H1 (cell line): ENCODE data around the gene NRSN2. TPM values are rescaled to one million over a fixed set of nuclear protein-coding genes. Genes with fewer than 3 reads are reported as not detected.

ENCODE experiments used
- CTCF ChIA-PET: fragments of 300-600 bp; sonication (Branson Sonifier 250); formaldehyde crosslinking; loops from one replicate; lab custom pipeline; 2021; ENCODE audit not compliant: partially characterized antibody; lab: Charles Lee
- POLR2A ChIA-PET: fragments of 300-600 bp; sonication (Branson Sonifier 250); formaldehyde crosslinking; loops from one replicate; lab custom pipeline; 2021; ENCODE audit warnings: inconsistent platforms; ENCODE audit not compliant: partially characterized antibody; lab: Charles Lee
- DNase-seq, 2 experiments: peaks; one replicate each; pipeline versions ENCODE4 v3.0.0 to v3.0.0-alpha.2; 2010 to 2022; ENCODE audit warnings: low spot score in 2 of 2, low read depth in 1 of 2, mixed read lengths in 1 of 2
- FAIRE-seq: peaks from 2 replicates; lab custom pipeline; 2011; peaks lifted over from hg19 to GRCh38; lab: Jason Lieb, UNC
- H2AFZ ChIP-seq: 2 replicates; pipeline ENCODE4 v1.8.1; 2012; ENCODE audit warnings: low read length, inconsistent platforms
- H2AK5ac ChIP-seq: 2 replicates; pipeline ENCODE4 v1.6.1; 2013; ENCODE audit warnings: low read depth, low read length
- H2BK120ac ChIP-seq: replicated peaks from 2 replicates; pipeline ENCODE3; 2013; ENCODE audit warnings: low read depth, low read length, inconsistent platforms
- H2BK12ac ChIP-seq: 2 replicates; pipeline ENCODE4 v1.6.1; 2013; ENCODE audit warnings: low read depth, low read length
- H2BK15ac ChIP-seq: 2 replicates; pipeline ENCODE4 v1.6.1; 2013; ENCODE audit warnings: low read length
- H2BK20ac ChIP-seq: 2 replicates; pipeline ENCODE4 v1.6.1; 2013; ENCODE audit warnings: low read length
- H2BK5ac ChIP-seq: 2 replicates; pipeline ENCODE4 v1.6.1; 2013; ENCODE audit warnings: low read depth, low read length
- H3K14ac ChIP-seq: 2 replicates; pipeline ENCODE4 v1.6.1; 2013; ENCODE audit warnings: inconsistent platforms; ENCODE audit not compliant: insufficient read length
- H3K18ac ChIP-seq: 2 replicates; pipeline ENCODE4 v1.6.1; 2013; ENCODE audit warnings: low read length; ENCODE audit errors: extremely low read depth
- H3K23ac ChIP-seq: 2 replicates; pipeline ENCODE4 v1.6.1; 2013; ENCODE audit warnings: inconsistent platforms; ENCODE audit not compliant: insufficient read length
- H3K23me2 ChIP-seq: 2 replicates; pipeline ENCODE4 v1.6.1; 2013; ENCODE audit warnings: low read depth, low read length
- H3K27ac ChIP-seq: 2 replicates; pipeline ENCODE4 v1.6.1; 2011; ENCODE audit warnings: low read depth, low read length, inconsistent platforms
- H3K27me3 ChIP-seq, 4 experiments: replicated peaks in 1 of 4; 1 replicate in 1 of 4; 2 replicates in 3 of 4; pipeline versions ENCODE4 v1.6.1 to v1.8.1; 2011 to 2013; ENCODE audit warnings: low read length in 3 of 4, mild to moderate bottlenecking in 3 of 4, inconsistent platforms in 2 of 4, mixed read lengths in 2 of 4, moderate library complexity in 1 of 4; ENCODE audit not compliant: control insufficient read depth in 3 of 4, insufficient read depth in 3 of 4; ENCODE audit errors: extremely low read depth in 1 of 4
- H3K36me3 ChIP-seq, 4 experiments: 2 replicates each; pipeline versions ENCODE4 v1.6.1 to v1.8.1; 2011 to 2013; ENCODE audit warnings: mild to moderate bottlenecking in 4 of 4, low read length in 3 of 4, moderate library complexity in 2 of 4, control low read depth in 1 of 4, inconsistent platforms in 1 of 4; ENCODE audit not compliant: insufficient read depth in 4 of 4, control insufficient read depth in 2 of 4
- H3K4ac ChIP-seq: replicated peaks from 2 replicates; pipeline ENCODE3; 2013; ENCODE audit warnings: low read length, low read depth, mixed read lengths, inconsistent platforms; ENCODE audit not compliant: insufficient read length
- H3K4me1 ChIP-seq, 4 experiments: replicated peaks in 1 of 4; 1 replicate in 1 of 4; 2 replicates in 3 of 4; pipeline versions ENCODE4 v1.6.1 to v1.8.1; 2011 to 2013; ENCODE audit warnings: low read length in 3 of 4, inconsistent platforms in 2 of 4, mixed read lengths in 1 of 4; ENCODE audit not compliant: insufficient read depth in 4 of 4, control insufficient read depth in 3 of 4
- H3K4me2 ChIP-seq, 2 experiments: 2 replicates each; pipeline versions ENCODE4 v1.6.1 to v1.8.1; 2011 to 2013; ENCODE audit warnings: low read depth in 2 of 2, low read length in 2 of 2, control low read depth in 1 of 2, inconsistent platforms in 1 of 2, mild to moderate bottlenecking in 1 of 2; ENCODE audit not compliant: insufficient read depth in 1 of 2
- H3K4me3 ChIP-seq, 4 experiments: fragments of 200-600, 300-600 bp in 1 of 4; sonication (generic), shearing (Covaris generic), sonication (Bioruptor Twin) in 1 of 4; 2 replicates each; pipeline versions ENCODE4 v1.5.1 to v1.8.1; 2011 to 2016; ENCODE audit warnings: low read length in 4 of 4, low read depth in 3 of 4, control low read depth in 2 of 4, inconsistent platforms in 2 of 4, mild to moderate bottlenecking in 2 of 4, mixed read lengths in 1 of 4, moderate library complexity in 1 of 4; ENCODE audit not compliant: insufficient read depth in 2 of 4; ENCODE audit errors: extremely low read depth in 1 of 4
- H3K56ac ChIP-seq: replicated peaks from 2 replicates; pipeline ENCODE3; 2013; ENCODE audit warnings: low read depth, mild to moderate bottlenecking, mixed read lengths, low read length, inconsistent platforms; ENCODE audit not compliant: insufficient read length
- H3K79me1 ChIP-seq: 2 replicates; pipeline ENCODE4 v1.6.1; 2013; ENCODE audit warnings: low read depth, low read length, control low read depth
- H3K79me2 ChIP-seq, 2 experiments: 2 replicates each; pipeline versions ENCODE4 v1.6.1 to v1.8.1; 2012 to 2013; ENCODE audit warnings: low read length in 2 of 2, mild to moderate bottlenecking in 2 of 2, inconsistent platforms in 1 of 2; ENCODE audit not compliant: insufficient read depth in 2 of 2, control insufficient read depth in 1 of 2
- H3K9ac ChIP-seq, 4 experiments: replicated peaks in 1 of 4; 1 replicate in 1 of 4; 2 replicates in 3 of 4; pipeline versions ENCODE4 v1.6.1 to v1.8.1; 2011 to 2013; ENCODE audit warnings: low read depth in 3 of 4, low read length in 3 of 4, control low read depth in 2 of 4, mild to moderate bottlenecking in 2 of 4, moderate library complexity in 2 of 4, inconsistent platforms in 1 of 4; ENCODE audit errors: extremely low read depth in 1 of 4
- H3K9me3 ChIP-seq, 2 experiments: 2 replicates each; pipeline versions ENCODE4 v1.6.1 to v1.8.1; 2012 to 2013; ENCODE audit warnings: mild to moderate bottlenecking in 2 of 2, moderate library complexity in 2 of 2, control low read depth in 1 of 2, inconsistent platforms in 1 of 2, low read depth in 1 of 2, low read length in 1 of 2, mixed read lengths in 1 of 2; ENCODE audit not compliant: insufficient read depth in 2 of 2
- H4K20me1 ChIP-seq, 2 experiments: replicated peaks in 1 of 2; 2 replicates each; pipeline versions ENCODE3 to v1.8.1; 2011 to 2013; ENCODE audit warnings: inconsistent platforms in 2 of 2, low read length in 2 of 2, mild to moderate bottlenecking in 1 of 2; ENCODE audit not compliant: insufficient read depth in 2 of 2, control insufficient read depth in 1 of 2
- H4K5ac ChIP-seq: 2 replicates; pipeline ENCODE4 v1.6.1; 2013; ENCODE audit warnings: low read length, low read depth, mixed read lengths, inconsistent platforms; ENCODE audit not compliant: insufficient read length
- H4K8ac ChIP-seq: 2 replicates; pipeline ENCODE4 v1.8.0; 2013; ENCODE audit warnings: mild to moderate bottlenecking, moderate library complexity, low read length, inconsistent platforms; ENCODE audit not compliant: insufficient read depth; ENCODE audit errors: extremely low read depth
- H4K91ac ChIP-seq: replicated peaks from 2 replicates; pipeline ENCODE3; 2013; ENCODE audit warnings: low read length, mixed read lengths, inconsistent platforms; ENCODE audit not compliant: insufficient read length
- ATF2 ChIP-seq: IDR thresholded peaks from 2 replicates; pipeline ENCODE4 v1.6.1; 2012; ENCODE audit warnings: low read length, inconsistent platforms
- BACH1 ChIP-seq: IDR thresholded peaks from 2 replicates; pipeline ENCODE4 v1.6.1; 2012; ENCODE audit warnings: low read length, improper control_type of control experiment
- CBX5 ChIP-seq: fragments of 300-800, 300-1000 bp; sonication (generic); IDR thresholded peaks from 2 replicates; pipeline ENCODE4 v1.7.1; 2016; ENCODE audit warnings: antibody characterized with exemption, low read length, low read depth
- CHD2 ChIP-seq: IDR thresholded peaks from 2 replicates; pipeline ENCODE4 v1.6.1; 2012; ENCODE audit warnings: low read length, improper control_type of control experiment
- CTBP2 ChIP-seq: IDR thresholded peaks from 2 replicates; pipeline ENCODE4 v1.7.0; 2011; ENCODE audit warnings: borderline replicate concordance, mild to moderate bottlenecking, moderate library complexity, mixed read lengths, low read length; ENCODE audit not compliant: insufficient read depth, insufficient read length
- GABPA ChIP-seq: IDR thresholded peaks from 2 replicates; pipeline ENCODE4 v1.6.1; 2011; ENCODE audit warnings: mild to moderate bottlenecking, low read length, moderate library complexity, borderline replicate concordance; ENCODE audit not compliant: insufficient read depth
- HDAC2 ChIP-seq, 2 experiments: fragments of 300-600 bp in 1 of 2; sonication (generic) in 1 of 2; IDR thresholded peaks; 2 replicates each; pipeline ENCODE4 v1.6.1; 2011 to 2012; ENCODE audit warnings: low read depth in 2 of 2, low read length in 2 of 2, mild to moderate bottlenecking in 2 of 2, moderate library complexity in 2 of 2, borderline replicate concordance in 1 of 2, inconsistent platforms in 1 of 2
- POLR2AphosphoS5 ChIP-seq: IDR thresholded peaks from 2 replicates; pipeline ENCODE4 v1.6.1; 2011; ENCODE audit warnings: low read depth, low read length
- RAD21 ChIP-seq, 2 experiments: IDR thresholded peaks in 1 of 2; conservative IDR thresholded peaks in 1 of 2; 2 replicates each; pipeline ENCODE4 v1.6.1; 2011; ENCODE audit warnings: low read depth in 2 of 2, low read length in 2 of 2, improper control_type of control experiment in 1 of 2, inconsistent platforms in 1 of 2, mild to moderate bottlenecking in 1 of 2, moderate library complexity in 1 of 2
- RBBP5 ChIP-seq: IDR thresholded peaks from 2 replicates; pipeline ENCODE4 v1.7.1; 2012; ENCODE audit warnings: low read depth, mild to moderate bottlenecking, inconsistent platforms, low read length, moderate library complexity, borderline replicate concordance
- RFX5 ChIP-seq: IDR thresholded peaks from 2 replicates; pipeline ENCODE4 v1.6.1; 2011; ENCODE audit warnings: low read depth, low read length, improper control_type of control experiment, borderline replicate concordance
- TAF1 ChIP-seq: IDR thresholded peaks from 2 replicates; pipeline ENCODE4 v1.6.1; 2011; ENCODE audit warnings: mild to moderate bottlenecking, low read depth, low read length
- WGBS, 2 experiments: shearing (Covaris generic) in 1 of 2; methylation state at CpG; one replicate each; pipeline versions ENCODE4 v1.1.6 to v1.1.7; 2013 to 2015; ENCODE audit warnings: low lambda C conversion rate in 2 of 2, mixed read lengths in 2 of 2, inconsistent platforms in 1 of 2, low coverage in 1 of 2, missing lambda C conversion rate in 1 of 2; ENCODE audit not compliant: insufficient replicate concordance in 2 of 2, insufficient coverage in 1 of 2, insufficient read length in 1 of 2; ENCODE audit errors: extremely low coverage in 1 of 2, missing lambda C conversion rate in 1 of 2; 5-methylcytosine and 5-hydroxymethylcytosine counted together
- polyA plus RNA-seq, 7 experiments: library from polyadenylated mRNA; depleted of rRNA in 3 of 7; stranded (reverse) in 5 of 7; unstranded in 2 of 7; fragments of >200 nt in 5 of 7; fragments of 200-250 nt in 2 of 7; gene quantifications; 1 replicate in 5 of 7; 2 replicates in 1 of 7; 4 replicates in 1 of 7; pipeline versions ENCODE4 v1.2.1 to v1.2.3, GENCODE V29; 2011 to 2013; ENCODE audit warnings: missing spikeins in 2 of 7, mixed read lengths in 2 of 7
- total RNA-seq: library from RNA; stranded (reverse); fragmentation: NEBNext Ultra II Directional; extraction: Animal tissue kit (Norgen Biotek cat#: 25700); gene quantifications from 2 replicates; pipeline ENCODE4 v1.2.1, GENCODE V29; 2021

The NRSN2 gene
- total and polyA plus RNA-seq, 2 of the 8 experiments (the other 6 are each of a cell fraction or from before 2014, with no cell fraction given) = 19.4 to 33.3 TPM

GRCh38 chr20:402496-402885 lies 55.6 kb downstream of the NRSN2 start:
- CTCF ChIA-PET = interaction anchor here (0.8 to 1.3 kb wide), 3 partner anchors 9 to 72 kb away, joined by 3 to 5 read pairs (median 3); no protein-coding TSS in a partner anchor
- FAIRE-seq = no peak
- TF ChIP-seq CTBP2 (no peak), TAF1 (no peak), BACH1 (no peak), HDAC2 (IDR thresholded peaks at IDR 0.05; ENCODE audit: borderline replicate concordance in 1 of 2, low read depth in 2 of 2, low read length in 2 of 2) (no peak), POLR2AphosphoS5 (no peak), GABPA (no peak), ATF2 (no peak), RBBP5 (no peak), CHD2 (no peak), RAD21 (IDR thresholded peaks at IDR 0.05 in 1 of 2, conservative IDR thresholded peaks at IDR 0.05 in 1 of 2; ENCODE audit: low read depth in 2 of 2, low read length in 2 of 2) (no peak), RFX5 (no peak), CBX5 (no peak)

More at GRCh38 chr20:402496-402885, 55.6 kb downstream of the NRSN2 start:
- H3K4ac ChIP-seq = no peak overlapping the region
- H4K5ac ChIP-seq = no peak overlapping the region
- H2AFZ ChIP-seq = no peak overlapping the region
- no peak overlapping the region for H2BK12ac ChIP-seq
- peaks cover 3 to 9% (median 6%) of the 10 kb centered on the region in 4 experiments; a peak in 6 of 7 replicates for H3K4me1 ChIP-seq
- H3K23me2 ChIP-seq = peaks cover 5% of the 10 kb centered on the region
- H2BK15ac ChIP-seq = no peak overlapping the region
- H2AK5ac ChIP-seq = no peak overlapping the region
- H3K27ac ChIP-seq = no peak overlapping the region
- no peak overlapping the region for H4K8ac ChIP-seq
- POLR2A ChIA-PET = interaction anchor here (0.7 to 11.8 kb wide), 4 partner anchors 18 to 67 kb away, joined by 3 to 263 read pairs (median 3); partner anchors contain the start of gene TRIB3
- H2BK20ac ChIP-seq = no peak overlapping the region
- H3K27me3 ChIP-seq = no peaks in the 10 kb centered on the region
- no peaks in the 10 kb centered on the region for H3K79me1 ChIP-seq
- H4K20me1 ChIP-seq = no peaks in the 10 kb centered on the region
- no peak overlapping the region for H3K4me3 ChIP-seq
- H3K9me3 ChIP-seq = peaks cover 0 to 5% of the 10 kb centered on the region in 2 experiments; a peak in 3 of 4 replicates
- H3K36me3 ChIP-seq = no peaks in the 10 kb centered on the region
- 85% methylated on average over 2 of the region's 2 CpGs; no CpG with 5 or more reads in 1 of the 2 experiments for WGBS, 2 experiments
- no peak overlapping the region for H3K18ac ChIP-seq
- H3K79me2 ChIP-seq = no peaks in the 10 kb centered on the region
- no peak overlapping the region for H2BK5ac ChIP-seq
- H3K14ac ChIP-seq = no peak overlapping the region
- H2BK120ac ChIP-seq = no peak overlapping the region
- H3K23ac ChIP-seq = no peak overlapping the region
- no peak overlapping the region for H3K56ac ChIP-seq
- DNase-seq = no peak
- H3K9ac ChIP-seq = no peak overlapping the region
- no peak overlapping the region for H4K91ac ChIP-seq
- no peak overlapping the region for H3K4me2 ChIP-seq
